A172 (cell line): ENCODE measurements around the gene SLC25A22. TPM values are rescaled to one million over a fixed set of nuclear protein-coding genes. Genes with fewer than 3 reads are reported as not detected.

Experiments
- DNase-seq: peaks from one replicate; pipeline ENCODE4 v3.0.0-alpha.2; 2015; ENCODE audit warnings: low spot score
- total RNA-seq: library from RNA; depleted of rRNA; stranded (reverse); fragments of >200 nt; shearing (Covaris generic); gene quantifications from 2 replicates; pipeline ENCODE4 v1.2.3, GENCODE V29; 2014; rRNA removed

The SLC25A22 gene
- total RNA-seq, 1 experiment from 2014 or later, result 46.5 TPM

DNA sequence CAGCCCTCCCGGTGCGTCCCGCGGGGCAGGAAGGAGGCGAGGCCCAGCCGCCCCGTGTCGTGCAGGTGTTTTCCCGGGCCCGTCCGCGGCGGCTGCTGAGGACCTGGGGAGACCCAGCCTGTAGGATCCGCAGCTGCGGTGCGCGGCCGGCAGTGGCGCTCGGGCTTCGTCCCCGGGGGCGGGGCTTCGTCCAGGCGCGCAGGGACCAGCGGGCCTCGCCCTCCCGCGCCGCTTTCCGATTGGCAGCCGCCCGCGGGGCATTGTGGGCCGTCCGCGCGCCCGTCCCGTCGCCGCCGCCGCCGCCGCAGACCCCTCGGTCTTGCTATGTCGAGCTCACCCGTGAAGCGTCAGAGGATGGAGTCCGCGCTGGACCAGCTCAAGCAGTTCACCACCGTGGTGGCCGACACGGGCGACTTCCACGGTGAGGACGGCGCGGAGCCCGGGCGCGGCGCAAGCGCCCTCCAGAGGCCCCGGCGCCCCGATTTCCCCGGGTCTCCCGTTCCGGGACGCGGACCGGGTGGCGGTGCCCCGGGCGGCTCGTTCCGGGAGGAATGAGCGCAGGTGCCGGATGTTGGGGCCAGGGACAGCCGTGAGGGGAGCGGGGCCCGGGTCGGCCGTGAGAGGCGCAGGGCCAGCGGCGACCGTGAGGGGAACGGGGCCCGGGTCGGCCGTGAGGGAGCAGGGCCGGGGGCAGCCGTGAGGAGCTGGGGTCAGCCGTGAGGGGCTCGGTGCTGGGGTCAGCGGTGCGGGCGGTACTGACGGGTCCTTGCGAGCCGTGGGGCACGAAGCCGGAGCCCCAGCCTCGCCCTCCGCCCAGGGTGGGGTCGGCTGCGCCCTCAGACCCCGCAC is 50.7 kb downstream of the SLC25A22 start, which contains the start of gene TALDO1:
Gene TALDO1 (plus strand): TSS at position 307 of the 849 bp plus-strand sequence. CDS start 18 bp downstream, at position 325.
- peak; percentile 76 for DNase-seq

DNA sequence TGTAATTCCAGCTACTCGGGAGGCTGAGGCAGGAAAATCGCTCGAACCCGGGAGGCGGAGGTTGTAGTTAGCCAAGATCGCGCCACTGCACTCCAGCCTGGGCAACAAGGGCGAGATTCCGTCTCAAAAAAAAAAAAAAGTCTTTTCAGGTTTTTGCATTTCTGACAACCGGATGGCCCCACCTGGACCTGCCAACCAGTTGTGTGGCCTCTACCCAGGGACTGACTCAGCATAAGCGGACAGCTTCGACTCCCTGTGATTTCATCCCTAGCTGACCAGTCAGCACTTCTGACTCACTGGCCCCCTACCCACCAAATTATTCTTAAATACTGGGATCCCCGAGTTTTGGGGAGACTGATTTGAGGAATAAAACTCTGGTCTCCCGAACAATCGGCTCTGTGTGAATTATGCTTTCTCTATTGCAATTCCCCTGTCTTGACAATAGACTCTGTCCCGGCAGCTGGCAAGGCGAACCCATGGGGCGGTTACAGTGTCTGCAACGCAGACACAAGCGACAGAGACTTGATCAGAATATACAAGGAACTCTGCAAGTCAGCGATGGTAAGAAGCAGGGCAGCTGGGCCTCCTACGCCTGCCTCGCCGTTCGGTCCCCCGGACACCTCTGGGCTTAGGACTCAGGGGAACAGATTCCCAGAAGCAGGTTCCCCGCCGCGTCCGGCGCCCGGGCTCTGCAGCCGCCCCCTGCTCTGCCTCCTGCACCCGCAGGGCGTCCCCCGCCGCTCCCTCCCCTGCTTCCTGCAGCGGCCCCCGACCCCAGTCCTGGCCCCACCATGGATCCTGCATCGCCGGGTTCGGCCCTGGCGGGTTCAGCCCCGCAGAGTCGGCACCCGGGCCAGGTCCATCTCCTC is 51.6 kb downstream of the SLC25A22 start:
- peak; percentile 71 for DNase-seq

DNA sequence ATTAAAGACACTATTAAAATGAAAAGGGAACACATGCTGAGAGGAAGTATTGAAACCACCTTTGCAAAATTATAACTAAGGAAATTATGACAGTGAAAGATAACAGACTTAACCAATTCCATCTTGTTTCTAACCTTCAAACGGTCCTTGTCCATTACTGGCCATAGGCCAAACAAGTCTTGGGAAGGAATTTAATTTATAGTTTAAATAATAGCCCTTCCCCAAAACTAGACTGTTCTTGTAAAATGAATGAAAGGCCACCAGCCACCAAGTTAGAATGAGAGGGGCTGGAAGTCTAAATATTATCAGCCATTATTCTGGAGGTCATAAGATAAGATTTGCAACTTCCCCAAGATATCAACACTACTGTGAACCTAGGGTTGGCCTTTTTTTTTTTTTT is 52.7 kb downstream of the SLC25A22 start:
- no peak for DNase-seq

GRCh38 chr11:742571-743201 is 55.4 kb downstream of the SLC25A22 start:
- DNase-seq, result no peak

DNA sequence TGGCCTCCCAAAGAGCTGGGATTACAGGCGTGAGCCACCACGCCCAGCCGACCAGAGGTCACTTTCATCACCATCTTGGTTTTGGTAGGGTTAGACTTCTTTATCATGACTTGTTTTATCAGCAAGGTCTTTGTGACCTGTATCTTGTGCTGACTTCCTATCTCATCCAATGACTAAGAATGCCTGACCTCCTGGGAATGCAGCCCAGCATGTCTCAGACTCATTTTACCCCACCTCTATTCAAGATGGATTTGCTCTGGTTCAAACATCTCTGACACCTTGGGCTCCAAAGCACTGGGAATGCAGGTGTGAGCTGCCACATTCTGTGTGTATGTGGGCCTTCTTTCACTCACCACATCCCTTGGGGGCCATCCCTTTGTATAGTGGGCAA is 55.9 kb downstream of the SLC25A22 start:
- no peak for DNase-seq

Other genes starting within 250 kb of the SLC25A22 start
- 2.4 and 4.4 TPM in 2 replicates for gene LMNTD2, start 237.5 kb downstream of the SLC25A22 start, total RNA-seq
- gene RASSF7, start 237.3 kb downstream of the SLC25A22 start, total RNA-seq, result 24.9 and 43.9 TPM in 2 replicates
- 12.8 and 14.9 TPM in 2 replicates for gene PHRF1, start 221.8 kb downstream of the SLC25A22 start, total RNA-seq
- 6.4 and 12.0 TPM in 2 replicates for gene IRF7, start 182.3 kb downstream of the SLC25A22 start, total RNA-seq
- not detected in 2 replicates for gene CDHR5, start 173.3 kb downstream of the SLC25A22 start, total RNA-seq
- not detected in 2 replicates for gene SCT, start 171.1 kb downstream of the SLC25A22 start, total RNA-seq
- gene DRD4, start 161.0 kb downstream of the SLC25A22 start, total RNA-seq, result not detected in 2 replicates
- gene DEAF1, start 103.1 kb downstream of the SLC25A22 start, total RNA-seq, result 12.8 and 20.2 TPM in 2 replicates
- gene TMEM80, start 102.5 kb downstream of the SLC25A22 start, total RNA-seq, result 17.1 and 17.9 TPM in 2 replicates
- gene EPS8L2, start 92.0 kb downstream of the SLC25A22 start, total RNA-seq, result 64.9 and 108 TPM in 2 replicates
- gene TALDO1, start 50.8 kb downstream of the SLC25A22 start, total RNA-seq, result 417 and 483 TPM in 2 replicates
- 33.7 and 42.7 TPM in 2 replicates for gene GATD1, start 20.8 kb downstream of the SLC25A22 start, total RNA-seq
- not detected in 2 replicates for gene CEND1, start 8.2 kb downstream of the SLC25A22 start, total RNA-seq
- gene PIDD1, start 7.0 kb upstream of the SLC25A22 start, total RNA-seq, result 5.7 and 6.0 TPM in 2 replicates
- gene RPLP2, start 11.7 kb upstream of the SLC25A22 start, total RNA-seq, result 399 and 585 TPM in 2 replicates
- 17.0 and 33.8 TPM in 2 replicates for gene PNPLA2, start 20.6 kb upstream of the SLC25A22 start, total RNA-seq
- not detected in 2 replicates for gene CRACR2B, start 29.6 kb upstream of the SLC25A22 start, total RNA-seq
- gene CD151, start 34.7 kb upstream of the SLC25A22 start, total RNA-seq, result 892 and 998 TPM in 2 replicates
- 132 and 157 TPM in 2 replicates for gene POLR2L, start 44.2 kb upstream of the SLC25A22 start, total RNA-seq
- gene TSPAN4, start 44.6 kb upstream of the SLC25A22 start, total RNA-seq, result 195 and 210 TPM in 2 replicates
- 54.5 and 66.7 TPM in 2 replicates for gene CHID1, start 112.5 kb upstream of the SLC25A22 start, total RNA-seq
- 27.8 and 29.4 TPM in 2 replicates for gene AP2A2, start 127.6 kb upstream of the SLC25A22 start, total RNA-seq
- not detected in 2 replicates for gene MUC6, start 238.4 kb upstream of the SLC25A22 start, total RNA-seq